ENCODE data around the gene USE1.

- no peak for TF ChIP-seq CTCF (IDR thresholded peaks at IDR 0.05; ENCODE audit: low read depth, low read length, missing input control)
- peak; percentile 24 for TF ChIP-seq TAF1 (conservative IDR thresholded peaks at IDR 0.05)
- TF ChIP-seq SP1 (IDR thresholded peaks at IDR 0.05), result peak; percentile 88
Observed at GRCh38 chr19:17243211-17243829, 28.2 kb downstream of the USE1 start.
